ENCODE measurements around the gene SH3D21.

Gene SH3D21

DNA sequence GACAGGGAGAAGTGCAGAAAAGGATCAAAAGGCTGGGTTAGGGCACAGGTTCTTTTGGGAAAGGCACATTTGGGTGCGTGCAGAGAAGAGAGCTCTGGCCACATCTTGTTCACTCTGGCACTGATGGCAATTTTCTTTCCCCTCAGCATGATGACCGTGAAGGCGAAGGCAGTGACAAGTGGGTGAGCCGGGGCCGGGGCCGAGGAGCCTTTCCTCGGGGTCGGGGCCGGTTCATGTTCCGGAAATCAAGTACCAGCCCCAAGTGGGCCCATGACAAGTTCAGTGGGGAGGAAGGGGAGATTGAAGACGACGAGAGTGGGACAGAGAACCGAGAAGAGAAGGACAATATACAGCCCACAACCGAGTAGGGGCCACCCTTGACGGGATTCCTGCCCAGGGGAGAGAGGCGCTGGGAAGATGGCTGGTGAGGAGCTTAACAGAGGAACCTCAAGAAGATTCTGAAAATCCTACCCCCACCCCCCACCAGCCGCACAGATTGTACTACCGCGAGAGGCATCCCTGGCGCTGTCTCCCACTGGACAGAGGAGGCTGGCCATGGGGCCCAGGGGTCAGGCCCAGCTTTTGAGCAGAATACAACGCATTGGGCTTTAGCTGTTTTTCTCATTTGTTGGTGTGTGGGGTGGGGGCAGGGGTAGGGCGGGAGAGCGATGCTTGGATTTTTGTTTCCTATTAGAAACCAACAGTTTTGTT is 2.4 kb upstream of the SH3D21 start:
- DNase-seq = no peak

GRCh38 chr1:36304521-36304920 is 1.6 kb upstream of the SH3D21 start:
- no peak for DNase-seq

GRCh38 chr1:36304970-36305914 is 926 bp upstream of the SH3D21 start:
- DNase-seq = no peak

GRCh38 chr1:36305915-36306209 is 306 bp upstream of the SH3D21 start:
- DNase-seq = no peak

DNA sequence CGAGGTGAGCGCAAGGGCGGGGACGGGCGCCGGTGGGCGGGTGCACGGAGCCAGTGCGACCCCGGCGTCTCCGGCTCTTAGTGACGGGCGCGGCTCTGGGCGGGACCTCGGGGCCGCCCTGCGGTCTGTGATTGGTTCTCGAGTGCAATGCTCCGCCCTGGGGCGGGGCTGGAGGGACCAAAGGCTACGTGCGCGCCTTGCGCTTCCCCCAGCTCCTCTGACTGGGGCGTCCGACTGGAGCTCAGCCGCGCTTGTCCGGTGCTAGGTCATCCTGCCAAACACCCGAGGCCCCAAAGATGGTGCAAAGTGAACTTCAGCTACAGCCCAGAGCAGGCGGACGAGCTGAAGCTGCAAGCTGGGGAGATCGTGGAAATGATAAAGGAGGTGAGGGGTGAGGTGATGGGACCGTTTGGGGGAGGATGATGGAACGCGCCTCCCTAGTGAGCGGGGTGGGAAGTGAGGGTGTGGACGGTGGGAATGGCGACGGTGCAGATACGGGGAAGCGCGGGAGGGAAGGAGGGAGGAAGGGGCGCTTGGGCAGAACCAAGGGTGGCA is 811 bp downstream of the SH3D21 start:
- peak; percentile 96 for DNase-seq

DNA sequence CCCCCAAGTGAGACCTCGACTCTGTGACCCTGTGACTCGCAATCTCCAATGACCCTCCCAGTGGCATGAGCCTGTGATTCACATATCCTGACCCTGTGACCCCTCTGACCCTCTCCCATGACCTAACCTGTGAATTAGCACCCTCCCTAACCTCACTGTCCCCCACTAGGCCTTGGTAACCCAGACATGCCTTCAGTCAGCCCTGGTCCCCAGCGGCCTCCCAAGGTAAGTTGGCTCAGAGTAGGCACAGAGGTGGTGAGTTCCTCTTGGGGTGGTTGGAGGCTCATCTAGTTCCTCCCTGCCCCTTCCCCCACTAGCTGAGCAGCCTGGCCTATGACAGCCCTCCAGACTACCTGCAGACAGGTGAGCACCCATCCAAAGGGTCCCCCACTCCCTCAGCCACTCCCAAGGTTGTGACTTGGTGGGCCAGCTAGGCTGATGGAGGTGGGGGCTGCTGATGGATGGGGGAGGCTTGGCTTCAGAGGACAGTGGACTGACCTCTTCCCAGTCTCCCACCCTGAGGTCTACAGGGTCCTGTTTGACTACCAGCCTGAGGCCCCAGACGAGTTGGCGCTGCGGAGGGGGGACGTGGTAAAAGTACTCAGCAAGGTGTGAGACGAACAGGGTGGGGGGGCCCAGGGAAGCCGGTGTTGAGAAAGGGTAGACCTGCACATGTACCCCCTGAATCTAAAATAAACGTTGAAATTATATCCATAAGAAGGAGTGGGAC is 1.6 kb downstream of the SH3D21 start:
- DNase-seq = no peak

DNA sequence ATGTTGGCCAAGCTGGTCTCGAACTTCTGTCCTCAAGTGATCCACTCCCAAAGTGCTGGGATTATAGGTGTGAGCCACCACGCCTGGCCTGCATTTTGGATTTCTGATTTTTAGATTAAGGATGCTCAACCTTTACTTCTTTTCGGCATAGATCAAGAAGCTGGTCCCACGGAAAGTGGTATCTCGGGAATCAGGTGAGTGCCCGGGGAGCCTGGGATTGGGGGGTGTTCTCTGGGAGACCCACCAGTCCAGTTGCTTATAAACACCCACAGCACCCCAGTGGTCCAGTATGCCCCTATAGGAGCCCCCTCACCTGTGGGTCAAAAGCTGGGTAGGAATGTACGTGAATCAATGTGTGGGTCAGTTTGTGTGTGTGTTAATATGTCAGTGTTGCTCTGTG is 3.2 kb downstream of the SH3D21 start:
- DNase-seq = no peak

- no peak for DNase-seq
These were observed 14.2 kb downstream of the SH3D21 start for GRCh38 chr1:36320291-36320761.

DNA sequence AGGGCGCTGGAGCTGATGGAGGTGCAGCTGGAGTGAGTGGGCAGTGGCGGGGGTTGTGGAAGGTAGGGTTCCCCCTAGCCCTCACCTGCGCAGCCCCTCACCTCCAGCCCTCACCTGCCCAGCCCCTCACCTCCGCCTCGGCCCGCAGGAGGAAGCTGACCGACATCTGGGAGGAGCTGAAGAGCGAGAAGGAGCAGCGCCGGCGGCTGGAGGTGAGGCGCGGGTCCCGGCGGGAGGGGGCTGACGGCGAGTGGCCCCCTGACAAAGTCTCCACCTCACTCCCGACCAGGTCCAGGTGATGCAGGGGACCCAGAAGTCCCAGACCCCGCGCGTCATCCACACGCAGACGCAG is 14.6 kb downstream of the SH3D21 start:
- DNase-seq = no peak

GRCh38 chr1:36321119-36321951 is 15.2 kb downstream of the SH3D21 start:
- DNase-seq = no peak

DNA sequence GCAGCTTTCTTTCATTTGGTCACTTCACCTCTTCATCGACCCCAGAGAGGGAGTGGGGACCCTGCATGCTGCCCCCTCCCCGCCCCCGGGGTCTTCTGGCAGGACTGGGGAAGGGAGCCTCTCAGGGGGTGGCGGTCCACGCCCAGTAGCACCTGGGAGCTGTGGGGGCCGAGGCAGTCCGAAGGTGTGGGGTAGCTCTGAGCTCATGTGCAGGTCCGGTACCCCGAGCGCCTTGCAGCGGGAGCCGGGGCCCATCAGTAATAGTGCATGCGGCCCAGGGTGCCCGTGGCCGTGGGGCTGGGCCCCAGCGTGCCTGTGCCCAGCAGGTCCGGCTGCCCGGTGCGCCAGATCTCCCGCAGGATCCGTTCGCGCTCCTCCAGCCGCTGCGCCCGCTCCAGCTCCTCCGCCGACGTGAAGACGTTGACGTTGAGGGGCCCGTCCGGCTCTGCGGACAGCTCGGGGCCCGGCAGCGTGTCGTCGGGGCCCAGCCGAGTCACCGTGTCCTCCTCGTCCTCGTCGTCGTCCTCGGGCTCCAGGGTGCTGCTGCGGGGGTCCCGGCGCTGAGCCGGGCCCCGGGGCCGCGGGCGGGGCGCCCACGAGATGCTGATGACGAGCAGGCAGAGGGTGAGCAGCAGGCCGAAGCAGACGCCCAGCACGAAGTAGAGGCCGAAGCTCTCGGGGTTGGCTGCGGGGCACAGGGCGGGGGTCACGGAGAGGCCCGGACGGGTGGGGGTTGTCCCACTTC is 16.0 kb downstream of the SH3D21 start:
- DNase-seq = no peak

GRCh38 chr1:36322786-36323635 is 16.8 kb downstream of the SH3D21 start:
- DNase-seq = no peak

- DNase-seq = no peak
These were observed 17.6 kb downstream of the SH3D21 start, which contains the start of gene EVA1B for GRCh38 chr1:36323636-36324352. Gene EVA1B, minus strand, starts transcription at chr1:36323645. Its CDS starts 608 bp downstream, at chr1:36323037.

- no peak for DNase-seq
These were observed 18.2 kb downstream of the SH3D21 start for GRCh38 chr1:36324353-36324703.

GRCh38 chr1:36326499-36326898 is 20.3 kb downstream of the SH3D21 start:
- no peak for DNase-seq

GRCh38 chr1:36327421-36328087 is 21.4 kb downstream of the SH3D21 start:
- no peak for DNase-seq

GRCh38 chr1:36328088-36328480 is 21.9 kb downstream of the SH3D21 start:
- DNase-seq = no peak

- peak; percentile 56 for DNase-seq
These were observed 22.5 kb downstream of the SH3D21 start for GRCh38 chr1:36328713-36329112.

GRCh38 chr1:36329817-36330216 is 23.6 kb downstream of the SH3D21 start:
- DNase-seq = no peak

All from DMS153 (cell line).